ENCODE data around the gene SUSD5.

- TF ChIP-seq GATA3 (IDR thresholded peaks at IDR 0.05; ENCODE audit: low read depth, low read length), result no peak
- no peak for TF ChIP-seq GATA2 (IDR thresholded peaks at IDR 0.05; ENCODE audit: low read depth, low read length)
Measured at GRCh38 chr3:33132019-33132360, 86.6 kb downstream of the SUSD5 start.
